ENCODE results near the gene TRIM17. TPM values are rescaled to one million over a fixed set of nuclear protein-coding genes. Genes with fewer than 3 reads are reported as not detected.

TRIM17 gene
- total and polyA plus RNA-seq, 10 donors: 0.36 to 7.1 (median 4.7) TPM

DNA sequence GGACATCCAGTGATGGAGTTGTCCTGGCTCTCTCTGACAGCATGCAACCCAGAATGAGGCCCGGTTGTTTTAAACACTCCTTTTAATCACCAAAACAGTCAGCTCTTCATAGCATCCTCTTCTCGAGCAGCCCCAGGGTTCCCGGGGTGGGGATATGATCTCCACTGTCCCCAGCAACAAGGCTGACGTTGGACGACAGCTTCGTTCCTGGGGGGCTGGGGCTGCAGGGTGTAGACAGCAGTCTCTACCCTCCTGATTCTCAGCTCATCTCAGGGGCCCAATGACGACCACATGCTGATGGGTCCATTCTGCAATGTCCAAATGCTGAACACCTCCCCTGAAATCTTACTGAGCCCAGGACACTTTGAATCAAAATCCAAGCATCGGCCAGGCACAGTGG is 37.0 kb downstream of the TRIM17 start:
- Histone ChIP-seq H3K4me1 (peaks cover 10 to 38% (median 26%) of the 10 kb centered on the region in 6 donors), H3K9me3 (no peaks in the 10 kb centered on the region), H3K4me3 (peak overlapping the region in 1 of 8 donors; percentile 72), H3K27me3 (replicated peaks in 1 of 7) (peaks cover 0 to 34% (median 9%) of the 10 kb centered on the region in 7 donors), H3K27ac (peak overlapping the region in 1 of 8 donors; percentile 84), H3K36me3 (no peaks in the 10 kb centered on the region)
- intact Hi-C loops (cut with DNase I; ENCODE audit: low total_unique reads): no loop called here
- TF ChIP-seq POLR2AphosphoS5 (IDR thresholded peaks at IDR 0.05): no peak
- no peak for TF ChIP-seq CTCF (IDR thresholded peaks at IDR 0.05 in 8 of 11, conservative IDR thresholded peaks at IDR 0.05 in 3 of 11)
- no peak for TF ChIP-seq POLR2A (IDR thresholded peaks at IDR 0.05)
- 81 to 91% (median 85%) methylated on average over 8 of the region's 8 CpGs for WGBS, 5 donors
- peak; percentile 64 for DNase-seq

DNA sequence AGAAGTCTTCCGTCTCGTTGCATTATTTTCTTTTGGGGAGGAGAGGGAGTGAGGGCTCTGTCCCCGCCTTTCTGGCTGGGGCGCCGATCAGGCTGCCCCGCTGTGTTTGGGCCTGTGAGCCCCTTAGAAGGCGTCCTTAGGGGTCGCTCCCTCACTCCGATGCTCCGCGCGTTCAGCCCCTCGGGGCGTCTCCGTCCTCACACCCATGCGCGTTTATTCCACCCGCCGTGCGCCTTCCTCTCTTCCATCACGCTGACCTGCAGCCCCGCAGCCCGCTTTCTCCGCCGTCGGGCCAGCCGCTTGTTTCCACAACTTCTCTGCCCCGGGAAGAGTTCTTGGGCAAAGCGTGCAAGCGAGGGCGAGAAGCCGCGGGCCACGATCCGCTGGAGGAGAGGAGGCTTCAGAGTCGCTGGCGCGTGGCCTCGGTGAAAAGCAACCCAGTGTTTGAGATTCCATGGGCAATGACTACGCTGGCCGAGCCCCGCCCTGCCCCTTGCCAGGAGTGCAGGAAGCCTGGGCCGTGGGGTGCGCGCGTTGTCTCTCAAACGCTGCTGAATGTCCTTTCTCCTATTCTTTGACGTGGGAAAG is 37.7 kb downstream of the TRIM17 start:
- Histone ChIP-seq H3K27me3 (replicated peaks in 1 of 7) (peaks cover 0 to 34% (median 9%) of the 10 kb centered on the region in 7 donors), H3K27ac (peak overlapping the region; percentile 29 to 84 (median 66)), H3K4me3 (peak overlapping the region; percentile 39 to 72 (median 50)), H3K9me3 (no peaks in the 10 kb centered on the region), H3K4me1 (peaks cover 10 to 45% (median 32%) of the 10 kb centered on the region in 6 donors), H3K36me3 (no peaks in the 10 kb centered on the region)
- DNase-seq: peak; percentile 71
- WGBS, 5 donors: 2 to 5% (median 3%) methylated on average over 16 to 48 of the region's 48 CpGs
- peak in 1 of 3 donors; percentile 24 for TF ChIP-seq POLR2AphosphoS5 (IDR thresholded peaks at IDR 0.05)
- TF ChIP-seq POLR2A (IDR thresholded peaks at IDR 0.05): no peak
- peak in 3 of 11 experiments; percentile 5 to 43 (median 24) for TF ChIP-seq CTCF (IDR thresholded peaks at IDR 0.05 in 8 of 11, conservative IDR thresholded peaks at IDR 0.05 in 3 of 11)
- intact Hi-C loops (cut with DNase I; ENCODE audit: low total_unique reads): no loop called here

- Histone ChIP-seq H3K36me3 (no peaks in the 10 kb centered on the region), H3K27ac (peak overlapping the region; percentile 29 to 84 (median 66)), H3K9me3 (no peaks in the 10 kb centered on the region), H3K4me3 (peak overlapping the region; percentile 39 to 72 (median 50)), H3K27me3 (replicated peaks in 1 of 7) (peaks cover 0 to 34% (median 9%) of the 10 kb centered on the region in 7 donors), H3K4me1 (peaks cover 10 to 52% (median 35%) of the 10 kb centered on the region in 6 donors)
- DNase-seq: peak; percentile 88
- intact Hi-C loops (cut with DNase I; ENCODE audit: low total_unique reads): no loop called here
- TF ChIP-seq POLR2A (IDR thresholded peaks at IDR 0.05): no peak
- peak; percentile 31 to 79 (median 76) for TF ChIP-seq POLR2AphosphoS5 (IDR thresholded peaks at IDR 0.05)
- TF ChIP-seq CTCF (IDR thresholded peaks at IDR 0.05 in 8 of 11, conservative IDR thresholded peaks at IDR 0.05 in 3 of 11): peak; percentile 44 to 83 (median 62)
- 9 to 22% (median 10%) methylated on average over 26 to 69 of the region's 73 CpGs for WGBS, 5 donors
These were observed 38.4 kb downstream of the TRIM17 start for GRCh38 chr1:228378090-228378872.

DNA sequence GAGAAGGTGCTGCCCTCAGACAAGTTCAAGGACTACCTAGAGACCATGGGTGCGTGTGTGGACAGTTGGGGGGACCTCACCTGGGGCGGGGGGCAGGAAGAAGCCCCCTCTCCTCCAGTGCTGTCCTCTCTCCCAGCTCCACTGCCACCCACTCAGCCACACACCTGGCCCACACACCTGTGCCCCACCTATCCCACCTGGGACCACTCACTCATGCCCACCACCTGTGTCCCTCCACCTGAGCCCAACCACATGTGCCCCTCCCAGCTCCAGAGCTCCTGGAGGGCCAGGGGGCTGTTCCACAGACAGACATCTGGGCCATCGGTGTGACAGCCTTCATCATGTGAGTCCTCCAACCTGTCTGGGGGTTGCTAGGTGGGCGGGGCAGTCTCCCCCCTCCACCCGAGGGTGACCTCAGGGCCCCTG is 39.0 kb downstream of the TRIM17 start:
- DNase-seq: no peak
- H3K27ac ChIP-seq: peak overlapping the region in 5 of 8 donors; percentile 61 to 84 (median 73)
- H3K4me3 ChIP-seq: peak overlapping the region in 4 of 8 donors; percentile 43 to 72 (median 54)
- H3K9me3 ChIP-seq: no peaks in the 10 kb centered on the region
- intact Hi-C loops (cut with DNase I; ENCODE audit: low total_unique reads): no loop called here
- H3K36me3 ChIP-seq: no peaks in the 10 kb centered on the region
- TF ChIP-seq CTCF (IDR thresholded peaks at IDR 0.05 in 8 of 11, conservative IDR thresholded peaks at IDR 0.05 in 3 of 11) (no peak), POLR2AphosphoS5 (IDR thresholded peaks at IDR 0.05) (no peak), POLR2A (IDR thresholded peaks at IDR 0.05) (no peak)
- H3K27me3 ChIP-seq (replicated peaks in 1 of 7): peaks cover 0 to 34% (median 9%) of the 10 kb centered on the region in 7 donors
- peaks cover 10 to 58% (median 38%) of the 10 kb centered on the region in 6 donors for H3K4me1 ChIP-seq
- WGBS, 5 donors: 72 to 90% (median 79%) methylated on average over 2 to 5 of the region's 5 CpGs
